NOMO-1 treated with dmso at 0.1 percent for 144 hours (cell line): Measurements from ENCODE around the gene RPL35.

ENCODE experiments used
- DNase-seq: peaks from one replicate; lab custom pipeline; 2025; ENCODE audit not compliant: unreplicated experiment; lab: John Stamatoyannopoulos, UW

RPL35 gene

GRCh38 chr9:124820698-124821623 is 40.8 kb downstream of the RPL35 start:
- no peak for DNase-seq

GRCh38 chr9:124818431-124819281 is 43.1 kb downstream of the RPL35 start:
- no peak for DNase-seq

- DNase-seq: no peak
Measured at GRCh38 chr9:124815601-124816000, 46.2 kb downstream of the RPL35 start.

- DNase-seq: no peak
Measured at GRCh38 chr9:124814164-124814535, 47.6 kb downstream of the RPL35 start.

- DNase-seq: no peak
Measured at GRCh38 chr9:124813501-124814163, 48.1 kb downstream of the RPL35 start.

GRCh38 chr9:124813041-124813440 is 48.7 kb downstream of the RPL35 start:
- DNase-seq: no peak

GRCh38 chr9:124812441-124812876 is 49.3 kb downstream of the RPL35 start:
- no peak for DNase-seq

- no peak for DNase-seq
Measured at GRCh38 chr9:124810663-124811355, 50.9 kb downstream of the RPL35 start.

- DNase-seq: no peak
Measured at GRCh38 chr9:124809741-124810500, 51.8 kb downstream of the RPL35 start.

GRCh38 chr9:124809211-124809610 is 52.5 kb downstream of the RPL35 start:
- no peak for DNase-seq

- DNase-seq: no peak
Measured at GRCh38 chr9:124808246-124808956, 53.4 kb downstream of the RPL35 start.
